Stimulated activated CD4-positive, alpha-beta T cell treated with anti-CD3 and anti-CD28 coated beads, Interleukin-1b, Interleukin-23, amount 100 ng/mL, for 24 hours (primary cell): ENCODE data around the gene AP1S3.
"Not testable (repeated sequence)": the region's sequence is repeated elsewhere in the genome, so short reads cannot be mapped to it uniquely, and the experiment has no call there.

Experiments
- DNase-seq, 4 experiments: peaks; one replicate each; pipeline ENCODE4 v3.0.0-alpha.2; 2020; ENCODE audit warnings: low read depth in 4 of 4, low spot score in 1 of 4

AP1S3 gene

GRCh38 chr2:223762853-223763252 lies 74.5 kb downstream of the AP1S3 start:
- no peak for DNase-seq

- not testable (repeated sequence) for DNase-seq
Observed at GRCh38 chr2:223761746-223762145, 75.6 kb downstream of the AP1S3 start.

GRCh38 chr2:223760838-223761502 lies 76.4 kb downstream of the AP1S3 start:
- DNase-seq, result peak in 1 of 4 experiments; percentile 13

GRCh38 chr2:223759569-223760430 lies 77.6 kb downstream of the AP1S3 start:
- no peak for DNase-seq

GRCh38 chr2:223758131-223758840 lies 79.1 kb downstream of the AP1S3 start:
- DNase-seq, result no peak

GRCh38 chr2:223753940-223754339 lies 83.4 kb downstream of the AP1S3 start:
- DNase-seq, result no peak

- DNase-seq, result no peak
Observed at GRCh38 chr2:223751012-223751411, 86.4 kb downstream of the AP1S3 start.

GRCh38 chr2:223747392-223748042 lies 89.9 kb downstream of the AP1S3 start:
- no peak for DNase-seq

GRCh38 chr2:223746611-223747010 lies 90.8 kb downstream of the AP1S3 start:
- DNase-seq, result no peak

GRCh38 chr2:223744580-223744979 lies 92.8 kb downstream of the AP1S3 start:
- DNase-seq, result no peak

GRCh38 chr2:223740679-223741078 lies 96.7 kb downstream of the AP1S3 start:
- DNase-seq, result no peak

- no peak for DNase-seq
Observed at GRCh38 chr2:223737207-223737606, 100.2 kb downstream of the AP1S3 start.

GRCh38 chr2:223736488-223736887 lies 100.9 kb downstream of the AP1S3 start:
- no peak for DNase-seq

- no peak for DNase-seq
Observed at GRCh38 chr2:223735659-223736244, 101.6 kb downstream of the AP1S3 start.

GRCh38 chr2:223735035-223735640 lies 102.2 kb downstream of the AP1S3 start:
- no peak for DNase-seq

GRCh38 chr2:223734346-223734745 lies 103.0 kb downstream of the AP1S3 start:
- DNase-seq, result no peak

GRCh38 chr2:223732346-223732745 lies 105.0 kb downstream of the AP1S3 start:
- no peak for DNase-seq

- DNase-seq, result no peak
Observed at GRCh38 chr2:223731503-223731902, 105.9 kb downstream of the AP1S3 start.

GRCh38 chr2:223729781-223730180 lies 107.6 kb downstream of the AP1S3 start:
- DNase-seq, result no peak

- DNase-seq, result peak in 1 of 4 experiments; percentile 1
Observed at GRCh38 chr2:223727562-223727961, 109.8 kb downstream of the AP1S3 start.
